Tibial nerve (tissue), 4 donors: Measurements from ENCODE around the gene LETMD1. TPM values are rescaled to one million over a fixed set of nuclear protein-coding genes. Genes with fewer than 3 reads are reported as not detected.
A peak's percentile ranks its signal among the peaks of the same experiment; 100 is the strongest.

ENCODE experiments used
- DNase-seq, 2 donors: peaks; one replicate each; pipeline ENCODE4 v3.0.0-alpha.2; 2019; ENCODE audit warnings: low spot score in 2 of 2
- H3K27ac ChIP-seq, 4 donors: fragments of 200-600 bp; sonication (generic) in 3 of 4; one replicate each; pipeline ENCODE4 v1.5.1; 2017 to 2019; ENCODE audit warnings: mild to moderate bottlenecking in 1 of 4
- H3K27me3 ChIP-seq, 2 donors: fragments of 200-600 bp; sonication (generic) in 1 of 2; one replicate each; pipeline versions ENCODE4 v1.5.1 to v1.6.0; 2017 to 2019
- H3K36me3 ChIP-seq, 3 donors: fragments of 200-600 bp; sonication (generic); one replicate each; pipeline ENCODE4 v1.5.1; 2018 to 2019
- H3K4me1 ChIP-seq, 4 donors: fragments of 200-600 bp; sonication (generic) in 3 of 4; one replicate each; pipeline ENCODE4 v1.5.1; 2017 to 2019
- H3K4me3 ChIP-seq, 4 donors: fragments of 200-600 bp; sonication (generic) in 3 of 4; one replicate each; pipeline ENCODE4 v1.5.1; 2017 to 2019; ENCODE audit warnings: mild to moderate bottlenecking in 1 of 4, moderate library complexity in 1 of 4
- H3K9me3 ChIP-seq, 4 donors: fragments of 200-600 bp; sonication (generic) in 3 of 4; one replicate each; pipeline ENCODE4 v1.5.1; 2017 to 2019
- EP300 ChIP-seq, 2 donors: sonication (generic); formaldehyde crosslinking; IDR thresholded peaks; one replicate each; pipeline ENCODE4 v1.6.1; 2017; ENCODE audit warnings: antibody characterized with exemption in 2 of 2, mild to moderate bottlenecking in 1 of 2
- POLR2A ChIP-seq, 2 donors: fragments of 450-650 bp; IDR thresholded peaks; one replicate each; pipeline ENCODE4 v1.6.1; 2017; ENCODE audit warnings: antibody characterized with exemption in 2 of 2, mild to moderate bottlenecking in 2 of 2, moderate library complexity in 2 of 2
- WGBS, 2 donors: methylation state at CpG; one replicate each; pipeline ENCODE4 v1.1.5; 2018; 5-methylcytosine and 5-hydroxymethylcytosine counted together
- total RNA-seq, 4 donors: library from RNA; depleted of rRNA; stranded (reverse); fragments of >200 nt; gene quantifications; one replicate each; pipeline ENCODE4 v1.1.0, GENCODE V29; 2016
- TF ChIP-seq, protein P1 (sequence below), 5 experiments: fragments of 200-600 bp in 3 of 5; fragments of 450-650 bp in 2 of 5; sonication (generic) in 3 of 5; IDR thresholded peaks; one replicate each; pipeline ENCODE4 v1.5.1; 2016 to 2019; ENCODE audit warnings: antibody characterized with exemption in 5 of 5, mild to moderate bottlenecking in 3 of 5, moderate library complexity in 2 of 5

Gene LETMD1
- total RNA-seq, 4 donors from 2014 or later = 52.3 to 72.4 (median 66.7) TPM

DNA sequence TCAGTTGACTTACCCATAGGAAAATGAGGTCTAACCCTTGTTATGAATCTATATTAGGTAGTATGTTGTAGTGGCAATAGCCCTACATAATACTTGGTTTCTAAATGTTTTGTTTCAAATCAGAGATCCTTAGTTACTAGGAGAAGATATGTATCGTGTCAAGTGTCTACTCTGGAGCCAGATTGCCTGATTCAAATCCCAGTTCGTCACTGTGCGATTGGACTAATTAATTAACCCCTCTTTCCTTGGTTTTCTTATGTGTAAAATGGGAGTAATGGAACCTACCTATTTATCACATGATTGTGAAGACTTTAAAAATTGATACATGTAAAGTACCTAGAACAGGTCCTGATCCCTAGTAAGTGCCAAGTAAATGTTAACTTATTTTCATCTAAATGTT lies 1.4 kb downstream of the LETMD1 start:
- TF ChIP-seq POLR2A (IDR thresholded peaks at IDR 0.05) (no peak), EP300 (IDR thresholded peaks at IDR 0.05) (no peak)
- TF ChIP-seq, protein P1, sequence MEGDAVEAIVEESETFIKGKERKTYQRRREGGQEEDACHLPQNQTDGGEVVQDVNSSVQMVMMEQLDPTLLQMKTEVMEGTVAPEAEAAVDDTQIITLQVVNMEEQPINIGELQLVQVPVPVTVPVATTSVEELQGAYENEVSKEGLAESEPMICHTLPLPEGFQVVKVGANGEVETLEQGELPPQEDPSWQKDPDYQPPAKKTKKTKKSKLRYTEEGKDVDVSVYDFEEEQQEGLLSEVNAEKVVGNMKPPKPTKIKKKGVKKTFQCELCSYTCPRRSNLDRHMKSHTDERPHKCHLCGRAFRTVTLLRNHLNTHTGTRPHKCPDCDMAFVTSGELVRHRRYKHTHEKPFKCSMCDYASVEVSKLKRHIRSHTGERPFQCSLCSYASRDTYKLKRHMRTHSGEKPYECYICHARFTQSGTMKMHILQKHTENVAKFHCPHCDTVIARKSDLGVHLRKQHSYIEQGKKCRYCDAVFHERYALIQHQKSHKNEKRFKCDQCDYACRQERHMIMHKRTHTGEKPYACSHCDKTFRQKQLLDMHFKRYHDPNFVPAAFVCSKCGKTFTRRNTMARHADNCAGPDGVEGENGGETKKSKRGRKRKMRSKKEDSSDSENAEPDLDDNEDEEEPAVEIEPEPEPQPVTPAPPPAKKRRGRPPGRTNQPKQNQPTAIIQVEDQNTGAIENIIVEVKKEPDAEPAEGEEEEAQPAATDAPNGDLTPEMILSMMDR (IDR thresholded peaks at IDR 0.05) = no peak
- Histone ChIP-seq H3K4me1 (peaks cover 4 to 23% (median 19%) of the 10 kb centered on the region in 4 donors), H3K4me3 (peak overlapping the region in 1 of 4 donors; percentile 75), H3K27ac (peak overlapping the region in 1 of 4 donors; percentile 86), H3K27me3 (no peaks in the 10 kb centered on the region), H3K36me3 (peaks cover 0 to 43% (median 0%) of the 10 kb centered on the region in 3 donors), H3K9me3 (no peaks in the 10 kb centered on the region)
- 61 to 66% methylated on average over 3 of the region's 3 CpGs for WGBS, 2 donors
- no peak for DNase-seq

DNA sequence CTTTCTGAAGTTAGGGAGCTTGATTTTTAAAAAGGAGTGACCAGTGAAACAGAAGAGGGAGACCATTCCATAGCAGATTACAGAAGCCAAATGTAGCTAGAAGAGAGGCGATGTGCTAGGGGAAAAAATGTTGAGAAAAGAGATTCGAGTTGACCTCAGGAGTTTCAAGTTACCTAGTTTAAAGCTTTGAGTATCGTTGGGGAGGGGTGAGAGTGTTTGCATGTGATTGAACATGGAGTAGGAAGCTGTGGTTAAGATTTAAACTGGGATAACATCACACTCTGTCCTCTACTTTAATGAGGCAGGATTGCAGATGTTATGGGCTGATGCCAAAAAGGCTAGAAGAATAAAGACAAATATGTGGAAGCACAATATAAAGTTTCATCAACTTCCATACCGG lies 3.7 kb downstream of the LETMD1 start:
- Histone ChIP-seq H3K27ac (no peak overlapping the region), H3K27me3 (no peaks in the 10 kb centered on the region), H3K4me1 (peaks cover 4 to 23% (median 19%) of the 10 kb centered on the region in 4 donors), H3K9me3 (no peaks in the 10 kb centered on the region), H3K4me3 (no peak overlapping the region), H3K36me3 (peaks cover 2 to 65% (median 5%) of the 10 kb centered on the region in 3 donors)
- DNase-seq = no peak
- TF ChIP-seq EP300 (IDR thresholded peaks at IDR 0.05) = no peak
- no peak for TF ChIP-seq POLR2A (IDR thresholded peaks at IDR 0.05)
- TF ChIP-seq, protein P1 (IDR thresholded peaks at IDR 0.05) = no peak
- 67 to 69% methylated on average over 4 of the region's 4 CpGs for WGBS, 2 donors

DNA sequence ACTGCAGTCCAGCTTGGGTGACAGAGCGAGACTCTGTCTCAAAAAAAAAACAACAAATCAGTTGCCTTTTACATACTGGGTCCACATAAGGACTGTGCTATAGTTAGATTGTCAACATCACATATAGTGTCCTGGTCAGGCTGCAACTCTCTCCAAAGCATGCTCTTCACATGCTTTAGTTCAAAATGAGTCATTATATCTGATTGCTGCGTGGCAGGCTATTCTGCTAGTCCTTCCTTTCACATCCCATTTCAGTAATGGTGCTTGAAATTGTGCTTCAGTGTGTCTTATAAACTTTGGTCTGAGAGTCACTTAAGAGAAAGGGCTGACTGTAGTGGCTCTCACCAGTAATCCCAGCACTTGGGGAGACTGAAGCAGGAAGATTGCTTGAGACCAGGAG lies 6.9 kb downstream of the LETMD1 start:
- H3K4me3 ChIP-seq = no peak overlapping the region
- peaks cover 4 to 97% (median 24%) of the 10 kb centered on the region in 3 donors for H3K36me3 ChIP-seq
- H3K4me1 ChIP-seq = peaks cover 0 to under 1% (median 0%) of the 10 kb centered on the region in 4 donors
- H3K27ac ChIP-seq = no peak overlapping the region
- 84 to 95% methylated on average over 2 of the region's 2 CpGs for WGBS, 2 donors
- H3K27me3 ChIP-seq = no peaks in the 10 kb centered on the region
- TF ChIP-seq, protein P1 (IDR thresholded peaks at IDR 0.05) = no peak
- TF ChIP-seq POLR2A (IDR thresholded peaks at IDR 0.05) (no peak), EP300 (IDR thresholded peaks at IDR 0.05) (no peak)
- no peaks in the 10 kb centered on the region for H3K9me3 ChIP-seq
- DNase-seq = no peak

DNA sequence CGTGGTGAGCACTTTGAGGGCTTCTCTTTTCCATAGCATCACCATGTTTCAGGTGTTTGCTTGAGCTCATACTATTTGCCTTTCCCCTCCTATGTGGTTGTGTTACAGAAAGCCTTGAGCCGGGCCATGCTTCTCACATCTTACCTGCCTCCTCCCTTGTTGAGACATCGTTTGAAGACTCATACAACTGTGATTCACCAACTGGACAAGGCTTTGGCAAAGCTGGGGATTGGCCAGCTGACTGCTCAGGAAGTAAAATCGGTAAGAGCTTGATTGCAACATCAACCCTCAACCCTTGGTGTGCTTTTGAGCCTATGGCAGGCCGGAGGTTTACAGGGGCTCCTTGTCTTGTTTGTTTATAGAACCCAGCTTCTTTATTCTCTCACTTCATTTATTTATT lies 8.1 kb downstream of the LETMD1 start:
- Histone ChIP-seq H3K27ac (no peak overlapping the region), H3K4me3 (no peak overlapping the region), H3K9me3 (no peaks in the 10 kb centered on the region), H3K4me1 (no peaks in the 10 kb centered on the region), H3K27me3 (no peaks in the 10 kb centered on the region), H3K36me3 (peaks cover 4 to 100% (median 24%) of the 10 kb centered on the region in 3 donors)
- no peak for DNase-seq
- TF ChIP-seq POLR2A (IDR thresholded peaks at IDR 0.05) = no peak
- no peak for TF ChIP-seq EP300 (IDR thresholded peaks at IDR 0.05)
- TF ChIP-seq, protein P1 (IDR thresholded peaks at IDR 0.05) = no peak
- WGBS, 2 donors = 75 to 84% methylated on average over 5 of the region's 5 CpGs

DNA sequence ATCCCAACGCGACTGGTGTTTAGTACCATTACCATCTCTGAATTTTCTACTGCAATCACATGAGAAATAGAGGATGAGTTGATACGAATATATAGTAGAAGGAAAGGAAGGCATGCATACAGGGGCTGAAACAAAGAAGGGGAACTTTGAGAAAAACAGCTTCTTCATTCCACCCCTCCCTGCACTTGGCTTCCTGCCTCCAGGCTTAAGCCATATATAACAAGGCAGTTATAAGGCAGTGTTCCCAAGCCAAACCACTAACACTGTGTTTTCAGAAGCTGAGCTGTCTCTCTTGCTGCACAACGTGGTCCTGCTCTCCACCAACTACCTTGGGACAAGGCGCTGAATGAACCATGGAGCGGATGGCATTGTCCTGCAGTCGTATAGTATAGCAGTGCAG lies 11.0 kb downstream of the LETMD1 start:
- no peaks in the 10 kb centered on the region for H3K4me1 ChIP-seq
- WGBS, 2 donors = 71 to 72% methylated on average over 7 of the region's 7 CpGs
- H3K9me3 ChIP-seq = no peaks in the 10 kb centered on the region
- H3K27ac ChIP-seq = no peak overlapping the region
- H3K4me3 ChIP-seq = no peak overlapping the region
- TF ChIP-seq, protein P1 (IDR thresholded peaks at IDR 0.05) = no peak
- TF ChIP-seq EP300 (IDR thresholded peaks at IDR 0.05) = no peak
- no peak for TF ChIP-seq POLR2A (IDR thresholded peaks at IDR 0.05)
- no peaks in the 10 kb centered on the region for H3K27me3 ChIP-seq
- peaks cover 4 to 100% (median 24%) of the 10 kb centered on the region in 3 donors for H3K36me3 ChIP-seq
- DNase-seq = no peak
